MM.1S (cell line): ENCODE data around the gene TBC1D14.

Experiments used
- DNase-seq: peaks from one replicate; pipeline ENCODE4 v3.0.0-alpha.2; 2015
- H2AFZ ChIP-seq: fragments of 300-600 bp; sonication (generic); 2 replicates; pipeline ENCODE4 v1.6.0; 2016; ENCODE audit warnings: antibody characterized with exemption, low read length
- H3F3A ChIP-seq: fragments of 300-600 bp; sonication (generic); 2 replicates; pipeline ENCODE4 v1.6.1; 2016; ENCODE audit warnings: mild to moderate bottlenecking, antibody characterized with exemption, low read length, moderate library complexity, mixed read lengths; ENCODE audit not compliant: insufficient read depth
- H3K27ac ChIP-seq: fragments of 300-600 bp; sonication (generic); 2 replicates; pipeline ENCODE4 v1.5.1; 2016; ENCODE audit warnings: mild to moderate bottlenecking, low read length
- H3K27me3 ChIP-seq: fragments of 300-600 bp; sonication (generic); replicated peaks from 2 replicates; pipeline ENCODE4 v1.6.0; 2016; ENCODE audit warnings: low read length; ENCODE audit not compliant: insufficient read depth
- H3K36me3 ChIP-seq: fragments of 300-600 bp; sonication (generic); replicated peaks from 2 replicates; pipeline ENCODE4 v1.6.1; 2016; ENCODE audit warnings: mild to moderate bottlenecking, low read length, mixed read lengths; ENCODE audit not compliant: insufficient read depth
- H3K4me1 ChIP-seq: fragments of 300-600 bp; sonication (generic); 2 replicates; pipeline ENCODE4 v1.6.1; 2016; ENCODE audit warnings: low read length, mixed read lengths
- H3K4me2 ChIP-seq: fragments of 300-600 bp; sonication (generic); 2 replicates; pipeline ENCODE4 v1.6.0; 2016; ENCODE audit warnings: low read depth, low read length
- H3K4me3 ChIP-seq: fragments of 300-600 bp; sonication (generic); 2 replicates; pipeline ENCODE4 v1.5.1; 2016; ENCODE audit warnings: low read length, mixed read lengths
- H3K79me2 ChIP-seq: fragments of 300-600 bp; sonication (generic); 2 replicates; pipeline ENCODE4 v1.6.1; 2016; ENCODE audit warnings: mixed run types, low read length, mixed read lengths
- H3K9ac ChIP-seq: fragments of 300-600 bp; sonication (generic); 2 replicates; pipeline ENCODE4 v1.6.1; 2016; ENCODE audit warnings: low read length, mixed read lengths
- H3K9me2 ChIP-seq: fragments of 300-600 bp; sonication (generic); replicated peaks from 2 replicates; pipeline ENCODE4 v1.6.1; 2016; ENCODE audit warnings: mild to moderate bottlenecking, low read length, mixed read lengths; ENCODE audit not compliant: insufficient read depth
- H3K9me3 ChIP-seq: fragments of 300-600 bp; sonication (generic); replicated peaks from 2 replicates; pipeline ENCODE4 v1.6.1; 2016; ENCODE audit warnings: mild to moderate bottlenecking, low read length, mixed read lengths; ENCODE audit not compliant: insufficient read depth
- H4K20me1 ChIP-seq: fragments of 300-600 bp; sonication (generic); 2 replicates; pipeline ENCODE4 v1.6.1; 2016; ENCODE audit warnings: mild to moderate bottlenecking, low read length, moderate library complexity, mixed read lengths; ENCODE audit not compliant: insufficient read depth
- EZH2 ChIP-seq: fragments of 300-600 bp; sonication (generic); optimal IDR thresholded peaks from 2 replicates; pipeline ENCODE3; 2017; ENCODE audit warnings: low read depth, mild to moderate bottlenecking, antibody characterized with exemption, low read length, mixed read lengths
- EZH2phosphoT487 ChIP-seq: fragments of 300-600 bp; sonication (generic); IDR thresholded peaks from 2 replicates; pipeline ENCODE4 v1.6.1; 2018; ENCODE audit warnings: antibody characterized with exemption, low read length
- TF ChIP-seq, protein P1 (sequence below): fragments of 300-600 bp; sonication (generic); IDR thresholded peaks from 2 replicates; pipeline ENCODE4 v1.5.1; 2016; ENCODE audit warnings: antibody characterized with exemption, low read length, mixed read lengths

Gene TBC1D14

DNA sequence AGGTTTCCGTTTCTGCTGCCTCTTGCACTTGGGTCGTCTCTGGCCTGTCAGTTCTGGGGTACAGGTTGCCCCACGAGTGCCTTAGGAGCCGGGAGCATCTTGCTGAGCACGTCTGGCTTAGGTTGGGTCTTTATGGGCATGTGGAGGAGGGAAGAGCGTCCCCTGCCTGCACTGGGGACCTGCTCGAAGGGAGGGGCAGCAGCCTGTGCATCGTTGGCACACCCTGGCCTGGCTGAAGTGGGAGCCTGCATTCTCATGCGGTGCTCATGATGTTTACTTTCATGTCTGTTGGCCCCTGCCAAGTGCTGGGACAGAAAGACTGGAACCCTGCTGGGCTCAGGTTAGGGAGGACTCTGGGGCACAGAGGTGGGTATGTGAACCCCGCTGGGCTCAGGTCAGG lies 109.7 kb downstream of the TBC1D14 start:
- H2AFZ ChIP-seq = no peak overlapping the region
- no peaks in the 10 kb centered on the region for H3K9me2 ChIP-seq
- no peak overlapping the region for H3K4me2 ChIP-seq
- no peak overlapping the region for H3K4me3 ChIP-seq
- peaks cover 56% of the 10 kb centered on the region for H3K79me2 ChIP-seq
- DNase-seq = no peak
- no peaks in the 10 kb centered on the region for H4K20me1 ChIP-seq
- H3K27me3 ChIP-seq = no peaks in the 10 kb centered on the region
- H3K9ac ChIP-seq = no peak overlapping the region
- no peaks in the 10 kb centered on the region for H3K9me3 ChIP-seq
- H3K36me3 ChIP-seq = peaks cover 10% of the 10 kb centered on the region
- no peak for TF ChIP-seq EZH2phosphoT487
- TF ChIP-seq EZH2 = no peak
- TF ChIP-seq, protein P1, sequence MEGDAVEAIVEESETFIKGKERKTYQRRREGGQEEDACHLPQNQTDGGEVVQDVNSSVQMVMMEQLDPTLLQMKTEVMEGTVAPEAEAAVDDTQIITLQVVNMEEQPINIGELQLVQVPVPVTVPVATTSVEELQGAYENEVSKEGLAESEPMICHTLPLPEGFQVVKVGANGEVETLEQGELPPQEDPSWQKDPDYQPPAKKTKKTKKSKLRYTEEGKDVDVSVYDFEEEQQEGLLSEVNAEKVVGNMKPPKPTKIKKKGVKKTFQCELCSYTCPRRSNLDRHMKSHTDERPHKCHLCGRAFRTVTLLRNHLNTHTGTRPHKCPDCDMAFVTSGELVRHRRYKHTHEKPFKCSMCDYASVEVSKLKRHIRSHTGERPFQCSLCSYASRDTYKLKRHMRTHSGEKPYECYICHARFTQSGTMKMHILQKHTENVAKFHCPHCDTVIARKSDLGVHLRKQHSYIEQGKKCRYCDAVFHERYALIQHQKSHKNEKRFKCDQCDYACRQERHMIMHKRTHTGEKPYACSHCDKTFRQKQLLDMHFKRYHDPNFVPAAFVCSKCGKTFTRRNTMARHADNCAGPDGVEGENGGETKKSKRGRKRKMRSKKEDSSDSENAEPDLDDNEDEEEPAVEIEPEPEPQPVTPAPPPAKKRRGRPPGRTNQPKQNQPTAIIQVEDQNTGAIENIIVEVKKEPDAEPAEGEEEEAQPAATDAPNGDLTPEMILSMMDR = no peak
- no peaks in the 10 kb centered on the region for H3F3A ChIP-seq
- peaks cover 3% of the 10 kb centered on the region for H3K4me1 ChIP-seq
- no peak overlapping the region for H3K27ac ChIP-seq

DNA sequence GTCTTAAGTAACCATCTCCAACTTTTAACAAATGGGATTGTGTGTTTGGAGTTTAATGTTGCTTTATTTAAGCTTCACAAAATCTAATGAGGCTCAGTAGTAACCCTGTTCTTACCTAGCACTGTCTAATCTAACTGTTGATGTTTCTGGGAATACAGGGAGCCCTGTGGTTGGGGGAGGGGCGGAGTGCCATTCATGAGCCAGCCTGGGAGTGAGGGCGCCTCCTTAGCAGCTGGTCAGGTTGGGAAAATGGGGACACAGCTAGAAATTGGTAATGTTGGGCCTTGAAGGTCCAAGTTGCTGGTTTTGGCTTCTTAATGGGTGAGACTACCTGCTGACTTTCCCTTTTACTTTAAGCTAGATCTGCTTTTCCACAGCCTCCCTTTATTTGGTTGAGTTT lies 110.7 kb downstream of the TBC1D14 start:
- Histone ChIP-seq H2AFZ (no peak overlapping the region), H3K9me2 (no peaks in the 10 kb centered on the region), H3K4me1 (no peaks in the 10 kb centered on the region), H4K20me1 (no peaks in the 10 kb centered on the region), H3K4me2 (no peak overlapping the region), H3K27me3 (no peaks in the 10 kb centered on the region), H3K27ac (no peak overlapping the region), H3K4me3 (no peak overlapping the region), H3K9ac (no peak overlapping the region), H3K36me3 (peaks cover 7% of the 10 kb centered on the region), H3F3A (no peaks in the 10 kb centered on the region), H3K79me2 (peaks cover 51% of the 10 kb centered on the region), H3K9me3 (no peaks in the 10 kb centered on the region)
- TF ChIP-seq EZH2 (no peak), EZH2phosphoT487 (no peak)
- TF ChIP-seq, protein P1 = no peak
- DNase-seq = no peak

DNA sequence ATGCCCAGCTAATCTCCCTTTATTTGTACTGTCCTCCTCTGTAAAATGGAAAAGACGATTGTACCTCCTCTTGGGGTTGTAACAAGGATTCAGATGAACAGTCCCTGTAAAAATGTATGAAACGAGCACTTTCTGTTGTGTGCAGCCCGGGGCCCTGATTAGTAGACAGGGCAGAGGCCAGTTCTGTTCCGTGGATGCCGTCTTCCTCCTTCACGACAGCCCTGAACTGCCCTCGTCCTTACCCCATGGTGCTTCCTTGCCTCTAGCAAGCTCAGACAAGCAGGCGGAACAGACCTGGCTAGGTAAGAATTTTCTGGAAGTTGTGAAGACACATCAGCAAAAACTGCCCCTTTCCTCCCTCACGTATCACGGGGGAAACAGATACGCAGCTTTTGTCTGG lies 111.2 kb downstream of the TBC1D14 start:
- Histone ChIP-seq H3K36me3 (peaks cover 7% of the 10 kb centered on the region), H3F3A (no peaks in the 10 kb centered on the region), H3K27me3 (no peaks in the 10 kb centered on the region), H3K27ac (no peak overlapping the region), H3K4me1 (no peaks in the 10 kb centered on the region), H3K9me2 (no peaks in the 10 kb centered on the region), H4K20me1 (no peaks in the 10 kb centered on the region), H3K79me2 (peaks cover 48% of the 10 kb centered on the region), H3K4me3 (no peak overlapping the region), H3K9ac (no peak overlapping the region), H3K4me2 (no peak overlapping the region), H2AFZ (no peak overlapping the region), H3K9me3 (no peaks in the 10 kb centered on the region)
- DNase-seq = no peak
- TF ChIP-seq, protein P1 = no peak
- no peak for TF ChIP-seq EZH2phosphoT487
- TF ChIP-seq EZH2 = no peak
